Measurements from ENCODE around the gene NPHP4. TPM values are rescaled to one million over a fixed set of nuclear protein-coding genes. Genes with fewer than 3 reads are reported as not detected.

The NPHP4 gene
- total RNA-seq, 1 experiment from 2014 or later: 2.4 TPM

DNA sequence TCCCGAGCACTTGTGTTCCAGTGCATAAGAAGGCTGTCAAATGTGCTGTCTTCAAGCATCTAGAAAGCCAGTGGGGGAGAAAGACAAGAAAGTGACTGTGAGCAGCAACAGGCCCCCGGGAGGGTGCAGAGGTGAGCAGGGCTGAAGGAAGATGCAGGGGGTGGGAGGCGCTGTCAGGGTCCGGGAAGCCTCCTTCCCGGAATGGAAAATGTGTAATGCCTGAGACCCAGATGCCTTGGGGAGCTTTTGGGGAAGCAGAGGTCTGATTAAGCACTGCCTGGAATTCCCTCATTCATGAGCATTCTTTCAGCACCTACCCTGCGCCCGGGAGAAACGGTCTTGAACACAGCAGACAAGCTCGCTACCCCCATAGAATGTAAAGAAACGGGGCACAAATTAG, 1.3 kb downstream of the NPHP4 start:
- DNase-seq (ENCODE audit: low spot score): no peak

DNA sequence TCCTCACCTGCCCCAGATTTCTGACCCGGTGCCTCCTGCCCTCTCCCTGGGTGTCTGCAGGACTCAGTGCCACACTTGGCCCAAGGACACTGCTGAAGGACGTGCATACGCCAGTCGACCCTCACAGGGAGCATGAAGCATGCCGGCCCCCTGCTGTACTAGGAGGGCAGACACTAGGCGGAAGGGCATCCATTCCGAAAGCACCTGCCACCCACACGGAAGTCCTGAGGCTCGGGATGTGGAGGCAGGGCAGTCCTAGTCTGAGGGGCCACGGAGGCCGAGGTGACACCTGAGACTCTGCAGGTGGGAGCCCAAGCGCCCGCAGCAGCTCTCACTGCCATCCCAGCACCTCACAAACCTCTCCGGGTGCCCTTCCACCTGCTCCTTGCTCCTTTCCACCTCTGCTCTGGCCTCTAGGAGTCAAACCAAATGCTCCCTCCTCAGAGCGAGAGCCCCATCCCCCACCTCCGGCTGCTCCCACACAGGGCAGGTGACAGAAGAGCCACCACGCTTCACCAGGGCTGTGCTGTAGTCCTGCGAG, 2.4 kb downstream of the NPHP4 start:
- DNase-seq (ENCODE audit: low spot score): no peak

DNA sequence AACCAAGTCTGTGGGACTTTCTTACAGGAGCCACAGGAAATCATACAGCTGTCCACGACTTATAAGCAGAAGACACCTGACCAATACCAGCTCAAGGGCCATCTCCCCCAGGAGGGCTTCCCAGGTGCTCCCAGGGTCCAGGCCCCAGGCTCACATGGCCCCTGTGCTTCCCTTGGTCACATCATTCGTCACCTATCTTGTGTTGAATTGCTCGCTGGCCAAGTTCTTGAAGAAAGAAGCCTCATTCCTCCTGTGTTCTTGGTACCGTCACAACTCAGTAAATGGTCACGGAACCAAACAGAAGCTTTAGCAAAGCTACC, 3.0 kb downstream of the NPHP4 start:
- no peak for DNase-seq (ENCODE audit: low spot score)

DNA sequence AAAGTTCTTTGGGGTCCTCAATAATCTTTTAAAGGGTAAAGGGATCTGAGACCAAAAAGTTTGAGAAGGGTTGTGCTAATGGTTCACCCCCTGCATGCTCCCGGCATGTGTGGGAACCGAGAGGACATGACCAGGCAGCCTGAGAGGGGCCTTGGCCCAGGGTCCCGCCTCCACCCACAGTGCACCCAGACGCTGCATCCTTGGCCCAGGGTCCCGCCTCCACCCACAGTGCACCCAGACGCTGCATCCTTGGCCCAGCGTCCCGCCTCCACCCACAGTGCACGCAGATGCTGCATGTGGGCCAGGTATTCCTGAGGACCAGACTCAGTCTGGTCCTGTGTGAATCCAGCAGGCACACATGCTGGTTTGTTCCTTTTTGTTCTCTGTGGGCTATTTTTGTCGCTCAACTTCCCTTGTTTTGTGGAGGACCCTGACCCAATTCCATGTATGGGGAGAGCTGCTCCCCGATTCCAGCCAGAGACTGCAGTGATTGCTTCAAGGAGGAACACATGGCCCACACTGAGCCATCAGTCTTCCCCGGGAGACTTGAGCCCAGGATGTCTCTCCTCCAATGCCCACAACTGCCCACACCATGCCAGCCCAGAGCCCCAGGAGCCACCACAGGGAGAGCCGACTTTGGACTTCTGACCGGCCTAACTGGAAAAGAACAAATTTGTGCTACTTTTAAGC, 3.5 kb downstream of the NPHP4 start:
- no peak for DNase-seq (ENCODE audit: low spot score)

- DNase-seq (ENCODE audit: low spot score): no peak
These were observed 6.2 kb downstream of the NPHP4 start for GRCh38 chr1:5986018-5986417.

DNA sequence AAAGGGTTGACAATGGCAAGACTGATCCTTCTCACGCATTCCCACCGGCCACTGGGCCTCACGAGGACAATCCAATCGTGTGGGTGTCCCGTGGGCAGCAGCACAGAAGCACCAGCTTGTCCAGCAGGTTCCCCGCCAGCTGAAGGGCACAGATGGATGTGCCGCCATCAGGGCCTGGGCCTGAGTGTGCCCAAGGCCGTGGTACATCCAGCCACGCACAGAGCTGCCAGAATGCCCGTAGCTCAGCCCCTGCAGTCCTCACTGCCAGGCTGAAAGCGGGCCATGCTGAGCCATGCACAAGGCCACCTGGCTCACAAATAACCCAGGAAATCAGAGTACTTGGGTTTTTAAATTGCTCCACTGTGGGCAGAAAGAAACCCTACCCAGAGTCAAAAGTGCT, 7.0 kb downstream of the NPHP4 start:
- DNase-seq (ENCODE audit: low spot score): no peak

DNA sequence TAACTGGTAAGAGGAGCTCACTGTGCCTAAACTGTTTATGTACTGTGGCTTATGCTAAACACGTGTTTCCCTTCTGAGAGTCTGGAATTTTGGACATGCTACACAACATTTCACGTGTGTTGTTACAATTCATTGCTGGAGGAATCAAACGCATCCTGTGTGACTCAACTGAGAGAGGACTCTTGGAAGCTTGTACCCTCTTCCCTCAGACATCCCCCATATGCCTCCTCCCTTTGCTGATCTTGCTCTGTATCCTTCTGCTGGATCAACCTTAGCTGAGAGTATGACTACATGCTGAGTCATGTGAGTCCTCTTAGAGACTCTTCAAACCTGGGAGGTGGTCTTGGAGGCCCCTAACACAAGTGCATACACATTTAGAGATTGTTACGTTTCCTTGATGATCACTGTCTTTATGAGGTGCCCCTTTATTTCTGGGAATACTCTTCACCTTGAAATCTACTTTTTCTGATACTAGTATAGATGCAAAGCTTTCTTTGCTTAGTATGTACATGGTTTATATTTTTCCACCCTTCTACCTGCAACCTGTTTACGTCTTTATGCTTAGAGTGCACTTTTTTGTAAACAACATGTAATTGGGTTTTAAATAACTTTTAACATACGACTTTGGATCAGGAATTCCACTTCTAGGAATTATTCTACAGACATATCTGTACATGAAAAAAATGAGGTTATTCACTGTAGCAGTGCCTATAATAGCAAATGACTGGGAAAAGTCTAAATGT, 8.7 kb downstream of the NPHP4 start:
- no peak for DNase-seq (ENCODE audit: low spot score)

DNA sequence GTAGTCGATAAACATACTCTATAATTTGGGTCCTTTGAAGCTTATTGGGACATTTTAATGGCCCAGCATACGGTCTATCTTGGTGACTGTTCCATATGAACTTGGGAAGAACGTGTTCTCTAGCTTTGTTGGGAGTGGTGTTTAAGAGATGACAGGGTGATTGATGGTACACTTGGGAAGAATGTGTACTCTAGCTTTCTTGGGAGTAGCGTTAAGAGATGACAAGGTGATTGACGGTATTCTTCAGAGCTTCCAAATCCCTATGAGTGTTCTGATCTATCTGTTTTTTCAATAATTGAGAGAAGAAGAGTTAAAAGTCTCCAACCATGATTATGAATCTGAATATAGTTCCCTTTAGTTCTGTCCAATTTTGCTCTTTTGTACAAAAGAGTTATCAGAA, 9.4 kb downstream of the NPHP4 start:
- DNase-seq (ENCODE audit: low spot score): no peak

DNA sequence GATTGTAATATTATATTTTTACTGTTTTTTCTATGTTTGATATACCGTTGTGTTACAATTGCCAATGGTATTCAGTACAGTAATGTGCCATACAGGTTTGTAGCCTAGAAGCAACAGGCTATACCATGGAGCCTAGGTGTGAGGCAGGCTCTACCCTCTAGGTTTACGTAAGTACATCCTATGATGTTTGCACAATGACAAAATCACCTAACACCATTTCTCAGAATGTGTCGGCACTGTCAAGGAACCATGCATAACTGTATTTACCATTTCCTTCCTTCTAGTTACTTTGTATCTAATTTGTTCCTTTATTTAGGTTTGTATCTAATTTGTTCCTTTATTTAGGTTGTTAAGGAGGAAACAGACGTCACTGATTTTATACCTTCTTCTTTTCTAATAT, 9.9 kb downstream of the NPHP4 start:
- DNase-seq (ENCODE audit: low spot score): no peak

- DNase-seq (ENCODE audit: low spot score): no peak
These were observed 11.2 kb downstream of the NPHP4 start for GRCh38 chr1:5981009-5981380.

DNA sequence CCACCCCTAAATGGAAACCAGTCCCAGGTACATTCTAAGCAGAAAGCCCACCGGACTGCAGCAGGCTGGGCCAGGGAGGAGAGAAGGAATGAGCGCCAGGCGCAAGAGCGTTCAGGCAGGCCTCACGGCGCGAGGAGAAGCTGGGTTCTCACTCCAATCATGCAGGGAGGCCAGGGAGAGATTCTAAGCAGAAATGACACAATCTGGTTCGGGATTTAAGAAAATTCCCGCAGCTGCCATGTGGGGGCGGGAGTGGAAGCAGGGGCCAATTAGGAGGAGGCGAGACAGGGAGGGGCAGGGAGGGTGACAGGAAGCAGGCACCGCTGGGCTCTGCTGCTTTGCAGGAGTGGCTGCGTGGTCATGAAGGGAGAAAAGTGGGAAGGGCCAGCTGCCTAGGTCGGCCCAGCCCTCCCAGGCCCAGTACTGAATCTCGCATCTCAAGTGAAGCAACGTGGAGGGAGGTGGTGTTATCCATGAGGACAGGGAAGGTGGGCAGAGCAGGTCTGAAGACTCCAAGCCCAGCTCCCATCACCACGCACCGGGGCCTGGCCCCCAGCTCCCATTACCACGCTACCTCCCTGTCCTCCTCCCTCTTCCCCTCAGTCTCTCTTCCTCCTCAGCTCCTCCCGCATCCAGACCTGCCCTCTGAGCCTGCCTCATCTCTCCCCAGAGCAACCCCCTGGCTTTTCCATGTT, 11.8 kb downstream of the NPHP4 start:
- DNase-seq (ENCODE audit: low spot score): peak; percentile 60

- DNase-seq (ENCODE audit: low spot score): no peak
These were observed 12.5 kb downstream of the NPHP4 start for GRCh38 chr1:5979536-5980313.

- DNase-seq (ENCODE audit: low spot score): no peak
These were observed 13.8 kb downstream of the NPHP4 start for GRCh38 chr1:5978452-5978851.

DNA sequence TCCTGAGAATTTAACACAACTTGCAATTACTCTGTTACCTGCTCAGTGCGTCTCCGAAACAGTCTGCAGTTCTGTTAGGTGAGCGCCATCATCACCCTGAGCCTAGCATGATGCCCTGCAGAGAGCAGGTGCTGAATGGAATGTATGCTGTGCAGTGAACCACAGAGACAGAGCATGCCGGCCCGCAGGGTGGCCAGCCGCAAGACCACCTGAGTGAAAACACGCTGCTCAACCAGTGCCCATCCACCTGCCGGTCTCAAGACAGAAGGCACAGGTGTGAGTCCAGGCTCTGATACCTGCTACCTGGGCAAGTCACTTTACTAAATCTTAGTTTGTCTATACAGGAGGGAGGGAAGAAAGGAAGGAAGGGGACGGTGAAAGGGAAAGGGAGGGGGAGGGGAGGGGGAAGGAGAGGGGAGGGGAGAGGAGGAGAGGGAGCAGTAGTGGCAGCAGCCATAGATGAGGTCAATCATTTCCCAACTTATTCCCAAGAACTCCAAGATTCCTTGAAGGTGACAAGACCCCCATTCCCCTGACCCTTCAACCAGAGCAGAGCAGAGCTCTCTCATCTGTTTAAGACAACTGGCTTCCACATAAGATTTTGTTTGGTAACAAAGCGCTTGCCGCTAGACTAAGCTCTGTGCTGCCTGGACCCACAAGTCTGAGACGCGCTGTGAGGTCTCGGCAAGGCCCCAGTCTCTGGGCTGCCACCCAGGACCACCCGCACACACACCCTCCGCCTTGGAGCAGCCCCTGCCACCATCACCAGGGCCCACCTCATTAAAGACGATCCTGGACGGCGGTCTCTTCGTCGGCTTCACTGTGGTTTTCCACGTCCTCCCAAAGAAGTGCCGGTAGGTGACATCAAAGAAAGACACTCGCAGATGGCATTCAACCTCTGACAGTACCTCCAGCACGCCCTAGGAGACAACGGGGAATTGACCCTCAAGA, 14.5 kb downstream of the NPHP4 start:
- no peak for DNase-seq (ENCODE audit: low spot score)

GRCh38 chr1:5976726-5977493, 15.3 kb downstream of the NPHP4 start:
- DNase-seq (ENCODE audit: low spot score): no peak

GRCh38 chr1:5976231-5976630, 16.0 kb downstream of the NPHP4 start:
- no peak for DNase-seq (ENCODE audit: low spot score)

DNA sequence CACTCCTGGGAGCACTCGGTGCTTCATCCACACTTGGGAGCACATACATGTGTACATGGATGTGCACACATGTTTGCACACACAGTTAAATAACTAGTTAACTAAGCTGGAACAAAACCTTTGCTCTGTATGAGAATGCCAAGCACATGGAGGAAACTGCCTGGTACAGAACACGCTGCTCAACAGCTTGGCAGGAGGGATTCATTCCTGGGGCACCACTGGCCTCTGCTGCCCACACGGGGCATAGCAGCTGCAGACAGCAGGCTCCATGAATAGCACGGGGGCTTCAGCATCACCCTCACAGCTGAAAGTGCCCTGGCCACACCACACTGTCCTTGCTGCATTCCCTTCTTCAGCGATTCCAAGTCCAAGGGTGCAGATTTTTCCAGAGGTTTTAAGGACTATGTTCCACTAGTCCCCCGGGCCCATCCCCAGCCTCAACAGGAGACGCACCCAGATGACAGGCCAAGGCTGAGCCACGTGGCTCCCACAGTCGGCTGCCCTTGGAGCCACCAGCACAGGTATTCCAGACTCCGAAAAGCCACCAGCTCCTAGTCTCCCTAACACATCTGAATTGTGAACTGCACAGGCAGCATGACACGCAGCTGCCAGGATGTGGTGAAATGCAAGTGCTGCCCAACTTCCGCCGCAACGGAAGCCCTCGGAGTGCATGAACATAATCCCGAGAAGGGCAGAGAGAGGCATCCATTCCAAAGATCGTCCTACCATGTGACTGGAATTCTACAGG, 16.9 kb downstream of the NPHP4 start:
- DNase-seq (ENCODE audit: low spot score): no peak

DNA sequence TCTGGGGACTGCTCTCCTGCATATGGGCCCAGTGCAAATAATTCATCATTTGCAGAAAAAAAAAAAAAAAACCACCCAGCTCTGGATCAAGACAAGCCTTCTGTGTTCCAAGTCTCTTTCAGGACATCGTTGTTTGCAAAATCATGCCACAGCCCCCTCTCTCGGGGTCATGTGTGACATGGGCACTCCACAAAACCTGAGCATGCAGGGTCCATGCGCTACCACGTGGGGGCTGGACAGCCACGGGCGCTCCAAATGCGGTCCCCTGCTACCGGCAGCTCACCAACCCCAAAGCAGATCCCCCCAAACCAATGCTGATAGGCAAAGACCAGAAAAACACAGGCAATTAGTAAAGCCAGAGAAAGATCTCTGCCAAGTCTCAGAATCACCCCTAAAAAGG, 17.6 kb downstream of the NPHP4 start:
- DNase-seq (ENCODE audit: low spot score): no peak

DNA sequence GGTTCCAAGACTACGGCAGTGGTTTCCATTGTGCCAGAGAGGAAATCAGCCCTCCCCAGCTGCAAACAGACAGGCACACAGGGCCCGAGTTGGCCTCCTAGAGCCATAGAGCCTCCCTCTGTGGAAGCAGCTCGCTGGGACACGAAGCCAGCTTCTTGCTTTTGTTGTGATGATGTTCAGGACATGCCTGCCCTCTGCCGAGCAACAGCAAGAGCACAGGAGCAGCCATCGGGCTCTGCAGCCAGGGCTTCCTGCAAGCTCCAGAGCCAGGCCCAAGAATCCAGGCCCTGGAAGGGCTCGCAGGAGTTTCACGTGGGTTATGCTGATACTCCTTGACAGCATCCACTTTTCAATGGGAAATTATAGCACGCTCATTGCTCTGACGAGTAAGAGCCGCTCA, 18.5 kb downstream of the NPHP4 start:
- no peak for DNase-seq (ENCODE audit: low spot score)

GRCh38 chr1:5972198-5972520, 20.1 kb downstream of the NPHP4 start:
- no peak for DNase-seq (ENCODE audit: low spot score)
